Mammary epithelial cell (primary cell): ENCODE data around the gene GSC.

Experiments used
- EZH2 ChIP-seq: IDR thresholded peaks from 2 replicates; pipeline ENCODE4 v1.6.1; 2012; ENCODE audit warnings: low read length, inconsistent platforms, borderline replicate concordance
- TF ChIP-seq, protein P1 (sequence below), 2 donors: IDR thresholded peaks in 1 of 2; conservative IDR thresholded peaks in 1 of 2; 2 replicates each; pipeline ENCODE4 v1.5.1; 2011 to 2012; ENCODE audit warnings: inconsistent platforms in 2 of 2, low read length in 2 of 2, mild to moderate bottlenecking in 2 of 2, control low read depth in 1 of 2, low read depth in 1 of 2; ENCODE audit not compliant: insufficient read depth in 1 of 2; ENCODE audit errors: extremely low read depth in 1 of 2

DNA sequence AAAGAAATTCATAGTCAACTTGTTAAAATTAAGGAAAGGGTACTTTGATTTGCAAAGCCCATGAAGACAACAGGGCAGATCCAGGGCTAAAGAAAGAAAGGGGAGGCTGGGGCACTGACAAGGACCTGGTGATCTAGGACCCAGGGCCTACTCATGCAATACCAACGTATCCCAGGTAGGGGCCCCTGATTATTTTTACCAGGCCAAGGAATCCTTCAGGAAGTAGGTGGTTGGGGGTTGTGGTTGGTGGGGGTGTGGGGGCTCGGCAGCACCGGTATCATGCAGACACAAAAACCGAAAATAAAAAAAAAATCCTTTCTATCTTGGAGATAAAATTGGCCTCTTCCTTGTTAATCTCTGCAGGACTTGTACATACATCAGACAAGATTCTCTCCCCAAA lies 47.5 kb downstream of the GSC start:
- TF ChIP-seq, protein P1, sequence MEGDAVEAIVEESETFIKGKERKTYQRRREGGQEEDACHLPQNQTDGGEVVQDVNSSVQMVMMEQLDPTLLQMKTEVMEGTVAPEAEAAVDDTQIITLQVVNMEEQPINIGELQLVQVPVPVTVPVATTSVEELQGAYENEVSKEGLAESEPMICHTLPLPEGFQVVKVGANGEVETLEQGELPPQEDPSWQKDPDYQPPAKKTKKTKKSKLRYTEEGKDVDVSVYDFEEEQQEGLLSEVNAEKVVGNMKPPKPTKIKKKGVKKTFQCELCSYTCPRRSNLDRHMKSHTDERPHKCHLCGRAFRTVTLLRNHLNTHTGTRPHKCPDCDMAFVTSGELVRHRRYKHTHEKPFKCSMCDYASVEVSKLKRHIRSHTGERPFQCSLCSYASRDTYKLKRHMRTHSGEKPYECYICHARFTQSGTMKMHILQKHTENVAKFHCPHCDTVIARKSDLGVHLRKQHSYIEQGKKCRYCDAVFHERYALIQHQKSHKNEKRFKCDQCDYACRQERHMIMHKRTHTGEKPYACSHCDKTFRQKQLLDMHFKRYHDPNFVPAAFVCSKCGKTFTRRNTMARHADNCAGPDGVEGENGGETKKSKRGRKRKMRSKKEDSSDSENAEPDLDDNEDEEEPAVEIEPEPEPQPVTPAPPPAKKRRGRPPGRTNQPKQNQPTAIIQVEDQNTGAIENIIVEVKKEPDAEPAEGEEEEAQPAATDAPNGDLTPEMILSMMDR (conservative IDR thresholded peaks at IDR 0.05 in 1 of 2, IDR thresholded peaks at IDR 0.05 in 1 of 2; ENCODE audit: extremely low read depth in 1 of 2, insufficient read depth in 1 of 2, low read depth in 1 of 2, low read length in 2 of 2) = no peak
- no peak for TF ChIP-seq EZH2
